HEK293 (cell line): ENCODE measurements around the gene PPP2R2B.

Experiments
- CTCF ChIA-PET: fragments of 350-600 bp; formaldehyde crosslinking; extraction: SDS; loops from one replicate; lab custom pipeline; 2021; ENCODE audit warnings: antibody characterized with exemption; lab: Yijun Ruan, JAX
- POLR2A ChIA-PET: fragments of 300-600 bp; formaldehyde crosslinking; extraction: SDS; loops from one replicate; lab custom pipeline; 2020; ENCODE audit warnings: antibody characterized with exemption, inconsistent platforms; lab: Yijun Ruan, JAX
- H3K27ac ChIP-seq: fragments of 200-500 bp; sonication (Bioruptor generic); 2 replicates; pipeline ENCODE4 v1.5.1; 2014; ENCODE audit warnings: low read depth, low read length, control low read depth, inconsistent platforms; ENCODE audit errors: extremely low read depth
- H3K36me3 ChIP-seq, 2 experiments: fragments of 200-500 bp in 1 of 2; sonication (Bioruptor generic) in 1 of 2; 1 replicate in 1 of 2; 2 replicates in 1 of 2; pipeline ENCODE4 v1.5.1; 2014 to 2017; ENCODE audit warnings: inconsistent platforms in 2 of 2, low read length in 2 of 2; ENCODE audit not compliant: control insufficient read depth in 2 of 2, insufficient read depth in 1 of 2
- H3K4me1 ChIP-seq: fragments of 200-500 bp; sonication (Bioruptor generic); 2 replicates; pipeline ENCODE4 v1.5.1; 2014; ENCODE audit warnings: mild to moderate bottlenecking, low read length, inconsistent platforms; ENCODE audit not compliant: control insufficient read depth, insufficient read depth
- H3K4me3 ChIP-seq: 2 replicates; pipeline ENCODE4 v1.5.1; 2011; ENCODE audit warnings: low read depth, mild to moderate bottlenecking, control low read depth, low read length, moderate library complexity
- H3K9me3 ChIP-seq: fragments of 200-500 bp; sonication (Bioruptor generic); 2 replicates; pipeline ENCODE4 v1.5.1; 2014; ENCODE audit warnings: low read depth, low read length, inconsistent platforms; ENCODE audit not compliant: control insufficient read depth, insufficient read depth
- GFI1B ChIP-seq: fragments of 450-650 bp; formaldehyde crosslinking; IDR thresholded peaks from 2 replicates; pipeline ENCODE4 v1.5.1; 2016; ENCODE audit warnings: missing biosample characterization, missing genetic modification characterization
- INSM2 ChIP-seq: fragments of 450-650 bp; formaldehyde crosslinking; IDR thresholded peaks from 2 replicates; pipeline ENCODE4 v1.5.1; 2016; ENCODE audit warnings: missing biosample characterization, missing genetic modification characterization
- KLF1 ChIP-seq: fragments of 450-650 bp; formaldehyde crosslinking; IDR thresholded peaks from 2 replicates; pipeline ENCODE4 v1.5.1; 2016; ENCODE audit warnings: missing biosample characterization, missing genetic modification characterization
- KLF16 ChIP-seq: fragments of 450-650 bp; formaldehyde crosslinking; IDR thresholded peaks from 2 replicates; pipeline ENCODE4 v1.5.1; 2017; ENCODE audit warnings: missing biosample characterization, missing genetic modification characterization
- KLF17 ChIP-seq: fragments of 450-650 bp; formaldehyde crosslinking; IDR thresholded peaks from 2 replicates; pipeline ENCODE4 v1.5.1; 2016; ENCODE audit warnings: missing biosample characterization, missing genetic modification characterization
- PRDM6 ChIP-seq: fragments of 450-650 bp; formaldehyde crosslinking; IDR thresholded peaks from 2 replicates; pipeline ENCODE4 v1.5.1; 2017; ENCODE audit warnings: missing biosample characterization, missing genetic modification characterization
- ZBTB1 ChIP-seq: fragments of 450-650 bp; formaldehyde crosslinking; IDR thresholded peaks from 2 replicates; pipeline ENCODE4 v1.5.1; 2016; ENCODE audit warnings: missing biosample characterization, missing genetic modification characterization
- ZBTB6 ChIP-seq: fragments of 450-650 bp; formaldehyde crosslinking; IDR thresholded peaks from 2 replicates; pipeline ENCODE4 v1.5.1; 2017; ENCODE audit warnings: missing biosample characterization, missing genetic modification characterization
- ZNF138 ChIP-seq: fragments of 450-650 bp; formaldehyde crosslinking; IDR thresholded peaks from 2 replicates; pipeline ENCODE4 v1.5.1; 2016; ENCODE audit warnings: missing biosample characterization, missing genetic modification characterization, borderline replicate concordance
- ZNF248 ChIP-seq: fragments of 450-650 bp; formaldehyde crosslinking; IDR thresholded peaks from 2 replicates; pipeline ENCODE4 v1.5.1; 2017; ENCODE audit warnings: missing biosample characterization, missing genetic modification characterization
- ZNF311 ChIP-seq: fragments of 450-650 bp; formaldehyde crosslinking; IDR thresholded peaks from 2 replicates; pipeline ENCODE4 v1.5.1; 2017; ENCODE audit warnings: missing biosample characterization, missing genetic modification characterization, borderline replicate concordance
- ZNF391 ChIP-seq: fragments of 450-650 bp; formaldehyde crosslinking; IDR thresholded peaks from 2 replicates; pipeline ENCODE4 v1.5.1; 2016; ENCODE audit warnings: low read depth, missing biosample characterization, missing genetic modification characterization, borderline replicate concordance
- ZNF558 ChIP-seq: fragments of 450-650 bp; formaldehyde crosslinking; IDR thresholded peaks from 2 replicates; pipeline ENCODE4 v1.5.1; 2016; ENCODE audit warnings: missing biosample characterization, missing genetic modification characterization
- ZNF560 ChIP-seq: fragments of 450-650 bp; formaldehyde crosslinking; IDR thresholded peaks from 2 replicates; pipeline ENCODE4 v1.5.1; 2017; ENCODE audit warnings: missing biosample characterization, missing genetic modification characterization, borderline replicate concordance
- ZNF704 ChIP-seq: fragments of 450-650 bp; formaldehyde crosslinking; IDR thresholded peaks from 2 replicates; pipeline ENCODE4 v1.5.1; 2016; ENCODE audit warnings: missing biosample characterization, missing genetic modification characterization
- ZNF747 ChIP-seq: fragments of 450-650 bp; formaldehyde crosslinking; IDR thresholded peaks from 2 replicates; pipeline ENCODE4 v1.5.1; 2016; ENCODE audit warnings: missing biosample characterization, missing genetic modification characterization
- ZNF792 ChIP-seq: fragments of 450-650 bp; formaldehyde crosslinking; IDR thresholded peaks from 2 replicates; pipeline ENCODE4 v1.5.1; 2016; ENCODE audit warnings: missing biosample characterization, missing genetic modification characterization
- ZSCAN18 ChIP-seq: fragments of 450-650 bp; formaldehyde crosslinking; IDR thresholded peaks from 2 replicates; pipeline ENCODE4 v1.5.1; 2016; ENCODE audit warnings: missing biosample characterization, missing genetic modification characterization
- ZSCAN4 ChIP-seq: fragments of 450-650 bp; formaldehyde crosslinking; IDR thresholded peaks from 2 replicates; pipeline ENCODE4 v1.5.1; 2017; ENCODE audit warnings: missing biosample characterization, missing genetic modification characterization

PPP2R2B gene

GRCh38 chr5:146628950-146629349, 249.6 kb downstream of the PPP2R2B start:
- ChIA-PET POLR2A (no interaction called here), CTCF (interaction anchor here (1.0 kb wide), 1 partner anchor 9 kb away, joined by 3 read pairs; no protein-coding TSS in a partner anchor)
- TF ChIP-seq ZNF704 (tag by site-specific recombination) (no peak), GFI1B (no peak), ZBTB6 (no peak)
- Histone ChIP-seq H3K4me1 (no peaks in the 10 kb centered on the region), H3K36me3 (no peaks in the 10 kb centered on the region), H3K9me3 (no peaks in the 10 kb centered on the region), H3K4me3 (no peak overlapping the region), H3K27ac (no peak overlapping the region)

GRCh38 chr5:146626936-146627335, 251.6 kb downstream of the PPP2R2B start:
- H3K4me1 ChIP-seq: no peaks in the 10 kb centered on the region
- H3K4me3 ChIP-seq: no peak overlapping the region
- H3K9me3 ChIP-seq: no peaks in the 10 kb centered on the region
- no peak overlapping the region for H3K27ac ChIP-seq
- CTCF ChIA-PET: no interaction called here
- TF ChIP-seq ZBTB1 (tag by site-specific recombination) (no peak), ZNF248 (tag by site-specific recombination) (no peak), ZNF311 (tag by site-specific recombination) (no peak), KLF17 (no peak), KLF16 (no peak), ZNF138 (tag by site-specific recombination) (no peak), PRDM6 (tag by site-specific recombination) (no peak), ZNF560 (no peak), ZSCAN4 (tag by site-specific recombination) (no peak), ZNF391 (tag by site-specific recombination) (no peak), ZNF747 (tag by site-specific recombination) (no peak), INSM2 (tag by site-specific recombination) (no peak), ZSCAN18 (tag by site-specific recombination) (no peak), ZNF558 (no peak), KLF1 (no peak), ZNF792 (tag by site-specific recombination) (no peak)
- TF ChIP-seq, all 188 proteins: peak for 0
- no peaks in the 10 kb centered on the region for H3K36me3 ChIP-seq
- POLR2A ChIA-PET: no interaction called here
